Stimulated activated CD4-positive, alpha-beta T cell treated with anti-CD3 and anti-CD28 coated beads, Interleukin-15, amount 100 ng/mL, for 1 hour (primary cell): ENCODE data around the gene VPS8.

Experiments
- DNase-seq, 2 donors: peaks; one replicate each; pipeline ENCODE4 v3.0.0-alpha.2; 2020; ENCODE audit warnings: low read depth in 1 of 2, low spot score in 1 of 2

VPS8 gene

GRCh38 chr3:185051801-185052200 is 239.8 kb downstream of the VPS8 start:
- DNase-seq: no peak

GRCh38 chr3:185052631-185053030 is 240.7 kb downstream of the VPS8 start:
- DNase-seq: no peak

DNA sequence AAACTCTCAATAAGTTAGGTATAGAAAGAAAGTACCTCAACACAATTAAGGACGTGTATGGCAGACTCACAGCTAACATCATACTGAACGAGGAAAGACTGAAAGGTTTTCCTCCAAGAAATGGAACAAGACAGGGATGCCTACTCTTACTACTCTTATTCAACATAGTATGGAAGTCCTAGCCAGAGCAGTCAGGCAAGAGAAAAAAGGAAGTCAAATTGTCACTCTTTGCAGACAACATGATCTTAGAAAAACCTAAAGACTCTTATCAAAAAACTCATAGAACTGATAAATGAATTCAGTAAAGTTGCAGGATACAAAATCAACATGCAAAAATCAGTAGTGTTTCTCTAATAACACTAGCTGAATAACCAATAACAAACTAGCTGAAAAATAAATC is 244.9 kb downstream of the VPS8 start:
- DNase-seq: no peak

- no peak for DNase-seq
These were observed 245.9 kb downstream of the VPS8 start for GRCh38 chr3:185057829-185058228.

DNA sequence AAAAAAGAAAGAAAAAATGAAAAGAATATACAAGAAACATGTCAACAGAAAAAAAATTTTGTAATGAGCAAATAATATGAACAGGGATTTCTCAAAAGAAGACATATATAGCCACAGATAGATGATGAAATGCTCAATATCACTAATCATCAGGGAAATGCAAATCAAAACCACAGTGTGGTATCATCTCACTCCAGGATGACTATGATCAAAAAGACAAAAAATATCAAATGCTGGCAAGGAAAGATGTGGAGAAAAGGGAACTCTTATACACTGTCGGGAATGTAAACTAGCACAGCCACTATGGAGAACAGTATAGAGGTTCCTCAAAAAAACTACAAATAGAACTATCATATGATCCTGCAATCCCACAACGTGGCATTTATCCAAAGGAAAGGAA is 246.8 kb downstream of the VPS8 start:
- no peak for DNase-seq

DNA sequence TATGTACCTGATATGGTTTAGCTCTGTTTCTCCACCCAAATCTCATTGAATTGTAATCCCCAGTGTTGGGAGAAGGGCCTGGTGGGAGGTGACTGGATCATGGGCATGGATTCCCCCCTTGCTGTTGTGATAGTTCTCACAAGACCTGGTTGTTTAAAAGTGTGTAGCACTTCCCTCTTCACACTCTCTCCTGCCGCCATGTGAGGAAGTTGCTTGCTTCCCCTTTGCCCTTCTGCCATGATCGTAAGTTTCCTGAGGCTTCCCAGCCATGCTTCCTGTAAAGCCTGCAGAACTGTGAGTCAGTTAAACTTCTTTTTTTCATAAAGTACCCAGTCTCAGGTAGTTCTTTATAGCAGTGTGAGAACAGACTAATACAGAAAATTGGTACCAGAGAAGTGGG is 247.8 kb downstream of the VPS8 start:
- DNase-seq: no peak

- DNase-seq: no peak
These were observed 248.7 kb downstream of the VPS8 start for GRCh38 chr3:185060655-185061054.

DNA sequence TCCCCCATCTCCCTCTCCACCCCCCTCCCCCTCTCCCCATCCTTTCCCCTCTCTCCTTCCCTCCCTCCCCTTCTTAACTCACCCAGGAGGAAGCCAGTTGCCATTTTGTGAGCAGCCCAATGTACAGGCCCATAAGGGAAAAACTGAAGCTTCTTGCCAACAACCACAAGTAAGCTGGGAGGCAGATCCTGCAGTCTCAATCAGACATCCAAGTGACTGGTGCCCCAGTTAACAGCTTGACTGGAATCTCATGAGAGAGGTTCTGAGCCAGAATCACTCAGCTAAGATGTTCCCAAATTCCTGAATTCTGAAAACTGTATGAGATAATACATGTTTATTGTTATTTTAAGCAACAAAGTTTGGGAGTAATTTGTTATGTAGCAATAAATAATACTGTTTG is 250.2 kb downstream of the VPS8 start:
- no peak for DNase-seq

GRCh38 chr3:185063431-185063830 is 251.5 kb downstream of the VPS8 start:
- DNase-seq: no peak

DNA sequence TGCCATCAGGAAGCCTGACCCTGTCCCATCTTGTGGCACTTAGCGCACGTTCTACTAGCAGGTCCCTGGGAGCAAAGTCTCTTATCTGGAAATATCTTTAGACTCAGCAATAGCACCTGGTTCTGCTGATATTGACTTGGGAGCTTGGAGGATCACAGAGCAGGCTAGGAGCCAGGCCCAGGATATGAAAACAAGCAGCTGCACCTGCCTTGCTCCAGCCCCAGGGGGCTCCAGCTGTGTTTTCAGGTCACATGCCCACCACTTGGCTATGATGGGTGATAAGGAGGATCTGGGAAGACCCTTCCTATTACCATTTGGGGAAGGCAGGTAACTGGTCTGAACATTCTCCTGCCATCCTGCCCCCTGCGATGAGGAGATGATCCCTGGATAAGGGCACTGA is 253.1 kb downstream of the VPS8 start:
- DNase-seq: no peak

GRCh38 chr3:185066251-185066650 is 254.3 kb downstream of the VPS8 start:
- DNase-seq: no peak

DNA sequence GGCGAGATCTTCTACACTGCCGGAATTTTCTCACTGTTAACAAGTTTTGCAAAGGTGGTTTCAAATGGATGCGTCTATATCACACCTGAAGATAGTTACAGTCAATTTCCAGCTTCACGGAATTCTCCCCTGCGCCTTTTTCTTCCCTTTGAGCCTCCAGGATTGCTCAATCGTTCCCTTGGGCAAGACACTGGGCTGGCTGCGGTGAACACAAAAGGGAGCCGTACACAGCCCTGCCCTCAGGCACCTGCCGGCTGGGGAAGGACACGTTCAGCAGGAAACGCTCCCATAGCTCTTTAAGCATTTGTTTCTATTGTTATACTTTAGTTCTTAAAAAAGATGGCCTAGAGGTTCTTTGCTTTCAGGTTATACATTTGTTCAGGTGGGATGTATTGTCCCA is 255.2 kb downstream of the VPS8 start:
- no peak for DNase-seq

DNA sequence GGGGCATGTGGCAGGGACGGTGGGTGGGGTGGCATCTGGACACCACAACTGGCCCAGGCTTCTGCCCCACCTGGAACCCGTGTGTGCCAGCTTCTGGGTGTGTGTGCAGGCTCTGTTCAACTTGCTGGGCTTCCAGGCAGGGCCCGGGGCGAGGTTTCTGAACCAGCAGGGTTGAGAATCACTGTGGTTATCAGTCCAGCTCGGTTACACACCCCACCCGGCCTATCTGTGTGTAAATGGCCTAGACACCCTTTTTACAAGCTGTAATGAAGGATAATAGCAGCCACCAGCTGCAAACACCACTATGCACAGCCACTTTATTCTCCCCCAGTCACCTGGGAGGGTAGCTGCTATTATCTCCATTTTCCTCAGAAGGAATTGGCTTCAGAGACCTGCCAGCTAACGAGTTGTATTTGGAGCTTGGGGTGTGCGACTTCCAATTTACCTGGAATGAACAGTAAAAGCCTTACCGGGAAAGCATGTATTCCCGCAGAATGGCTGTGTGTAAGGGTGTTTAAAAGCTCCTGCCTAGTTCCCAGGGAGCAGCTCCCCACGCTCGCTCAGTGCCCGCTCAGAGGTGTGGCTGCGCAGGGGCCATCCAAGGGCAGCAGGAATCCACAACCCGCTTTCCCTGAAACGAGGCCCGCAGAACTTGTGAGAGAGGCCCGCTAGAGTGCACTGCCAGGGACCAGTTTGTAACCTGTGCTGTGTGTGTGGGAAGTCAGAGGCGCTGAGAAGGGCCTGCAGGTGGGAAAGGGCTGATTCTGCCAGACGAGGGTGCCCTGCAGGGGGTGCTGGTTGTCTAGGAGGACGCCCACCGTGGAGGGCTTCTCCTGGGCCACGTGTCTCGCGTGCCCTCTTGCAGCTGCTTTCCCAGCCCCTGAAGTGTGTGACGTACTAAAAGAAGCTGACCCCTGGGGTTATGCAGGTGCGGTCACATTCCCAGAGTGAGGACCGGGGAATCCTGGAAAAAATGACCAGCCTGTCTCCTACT is 257.4 kb downstream of the VPS8 start:
- DNase-seq: no peak

DNA sequence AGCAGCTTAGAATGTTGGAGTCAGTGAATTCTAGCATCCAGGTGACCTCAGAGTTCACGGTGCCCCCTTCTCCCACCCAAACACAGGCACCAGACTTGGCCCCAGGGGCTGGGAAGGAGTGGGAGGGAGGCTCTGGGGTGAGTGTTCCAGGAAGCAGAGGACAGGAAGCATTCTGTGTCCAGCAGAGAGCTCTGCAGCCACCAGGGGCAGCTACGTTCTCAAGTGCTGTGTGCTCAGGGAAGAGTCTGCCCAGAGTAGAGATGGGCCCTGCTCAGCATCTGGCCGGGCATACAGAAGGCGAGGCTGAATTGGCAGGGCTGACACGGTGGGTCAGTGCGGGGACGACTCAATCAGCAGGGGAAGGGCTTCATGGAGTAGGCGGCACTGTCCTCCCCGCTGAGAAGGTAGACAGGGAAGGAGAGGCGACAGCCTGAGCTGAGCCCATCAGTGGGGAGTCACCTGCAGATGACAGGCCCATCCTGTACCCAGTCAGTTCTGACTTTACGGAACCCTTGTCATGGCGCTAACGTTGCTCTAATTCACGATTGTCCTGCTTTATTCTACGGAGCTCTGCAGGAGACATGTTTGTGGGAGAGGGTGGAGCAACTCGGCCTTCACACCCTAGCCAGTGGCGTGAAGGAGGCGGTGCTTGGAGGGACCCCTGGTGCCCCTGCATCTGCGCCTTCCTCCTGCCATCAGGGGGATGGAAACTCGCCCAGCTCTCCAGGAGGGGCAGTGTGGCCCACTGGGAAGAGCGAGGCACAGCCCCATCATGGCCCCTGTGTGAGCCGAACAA is 258.7 kb downstream of the VPS8 start:
- no peak for DNase-seq

DNA sequence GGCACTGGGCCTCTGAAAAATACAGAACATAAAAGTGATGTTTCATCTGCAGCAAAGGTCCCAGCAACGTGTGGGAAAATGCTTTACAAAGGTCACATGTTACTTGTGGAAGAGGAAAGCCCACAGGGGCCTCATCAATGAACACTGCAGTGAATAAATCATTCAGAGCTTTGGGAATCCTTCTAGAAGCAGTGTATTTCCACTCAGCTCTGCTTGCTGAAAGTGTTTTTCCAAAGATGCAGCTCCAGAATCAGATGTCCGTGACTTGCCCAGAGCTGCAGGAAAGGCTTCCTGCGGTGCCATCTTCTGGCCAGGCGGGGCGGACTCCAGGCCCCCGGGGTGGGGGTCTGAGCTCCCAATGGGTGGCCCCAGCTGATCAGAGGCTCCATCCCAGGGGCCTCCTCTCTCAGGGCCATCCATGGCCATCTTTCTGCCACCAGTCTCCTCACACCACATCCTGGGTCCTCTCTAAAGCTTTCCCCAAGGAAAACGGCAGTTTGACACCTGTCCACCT is 259.4 kb downstream of the VPS8 start:
- DNase-seq: no peak

GRCh38 chr3:185075547-185075946 is 263.6 kb downstream of the VPS8 start:
- no peak for DNase-seq

DNA sequence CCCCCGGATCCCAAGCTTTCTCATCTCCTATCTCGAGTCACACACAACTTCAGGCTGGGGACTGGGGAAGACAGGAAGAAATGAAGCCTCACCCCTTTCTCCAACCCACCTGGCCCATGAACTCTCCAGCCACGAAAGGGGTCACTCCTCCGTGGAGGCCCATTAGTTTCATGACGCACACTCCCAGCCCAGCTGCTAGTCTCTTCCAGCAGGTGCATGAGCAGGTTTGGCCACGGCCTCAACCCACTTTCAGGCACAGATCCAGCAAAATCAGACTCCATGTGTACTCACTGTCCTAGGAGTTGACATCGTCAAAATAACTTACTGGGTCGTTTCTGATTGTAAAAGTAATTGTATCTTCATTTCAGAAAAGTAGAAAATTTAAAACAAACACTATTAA is 264.3 kb downstream of the VPS8 start:
- DNase-seq: no peak

GRCh38 chr3:185079625-185080024 is 267.7 kb downstream of the VPS8 start:
- no peak for DNase-seq

DNA sequence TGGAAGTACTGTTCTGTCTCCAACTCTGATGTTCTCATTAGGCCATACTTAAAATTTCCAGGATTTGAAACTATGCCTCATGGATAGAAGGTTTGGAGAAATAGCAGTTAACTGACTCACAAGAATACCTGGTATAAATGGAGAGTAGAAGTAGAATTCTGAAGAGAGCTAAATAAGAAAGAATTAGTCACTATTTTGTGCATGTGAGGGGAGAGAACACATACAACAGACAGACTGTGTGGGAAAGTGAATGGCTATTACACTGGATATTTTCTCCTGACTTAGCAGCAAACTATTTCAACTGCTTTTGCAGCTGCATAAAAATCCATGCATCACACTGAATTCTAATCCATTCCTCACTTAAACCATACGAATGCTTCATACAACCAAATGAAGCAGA is 269.6 kb downstream of the VPS8 start:
- no peak for DNase-seq

GRCh38 chr3:185082149-185082548 is 270.2 kb downstream of the VPS8 start:
- no peak for DNase-seq

DNA sequence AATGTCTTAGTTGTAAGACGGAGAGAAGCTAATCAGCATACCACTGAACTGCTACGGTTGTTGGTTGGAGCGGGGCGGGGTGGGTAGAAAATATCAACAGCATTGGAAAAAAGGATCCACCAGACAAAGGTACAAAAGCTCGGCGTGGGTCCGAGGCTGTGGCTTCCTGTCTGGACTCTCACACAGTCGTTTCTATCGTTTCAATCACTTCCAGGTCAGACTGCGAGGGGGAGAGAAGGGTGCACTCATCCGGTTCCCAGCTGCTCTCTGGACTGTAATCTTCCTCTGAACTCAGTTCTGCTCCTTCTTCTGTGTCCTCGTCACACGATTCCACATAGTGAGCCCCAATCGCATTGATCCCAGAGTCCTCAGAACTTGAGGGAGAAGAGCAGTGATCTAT is 270.9 kb downstream of the VPS8 start:
- no peak for DNase-seq

- no peak for DNase-seq
These were observed 272.4 kb downstream of the VPS8 start for GRCh38 chr3:185084402-185084801.
